Stimulated activated CD8-positive, alpha-beta memory T cell treated with anti-CD3 and anti-CD28 coated beads, Interleukin-12 subunit alpha, Interleukin-12 subunit beta, amount 100 ng/mL, for 24 hours (primary cell): ENCODE measurements around the gene SMARCA2.

ENCODE experiments used
- DNase-seq: peaks from one replicate; pipeline ENCODE4 v3.0.0-alpha.2; 2020; ENCODE audit errors: extremely low read depth

The SMARCA2 gene

GRCh38 chr9:2014696-2015580, at the start of gene SMARCA2:
SMARCA2 (plus strand) TSS chr9:2015347; CDS start chr9:2029023, 13,676 bp downstream.
- DNase-seq, result peak; percentile 95

GRCh38 chr9:1966725-1967366, 48.3 kb upstream of the SMARCA2 start:
- no peak for DNase-seq

GRCh38 chr9:1969160-1969559, 46.0 kb upstream of the SMARCA2 start:
- DNase-seq, result no peak

- no peak for DNase-seq
These were observed 45.2 kb upstream of the SMARCA2 start for GRCh38 chr9:1969898-1970297.

GRCh38 chr9:1972672-1973071, 42.5 kb upstream of the SMARCA2 start:
- no peak for DNase-seq

GRCh38 chr9:1977026-1977425, 38.1 kb upstream of the SMARCA2 start:
- no peak for DNase-seq

- no peak for DNase-seq
These were observed 36.2 kb upstream of the SMARCA2 start for GRCh38 chr9:1978941-1979340.

- no peak for DNase-seq
These were observed 35.3 kb upstream of the SMARCA2 start for GRCh38 chr9:1979741-1980367.

GRCh38 chr9:1980387-1980786, 34.8 kb upstream of the SMARCA2 start:
- no peak for DNase-seq

- no peak for DNase-seq
These were observed 33.1 kb upstream of the SMARCA2 start for GRCh38 chr9:1982074-1982473.

GRCh38 chr9:1986341-1986740, 28.8 kb upstream of the SMARCA2 start:
- DNase-seq, result no peak

GRCh38 chr9:1989500-1989899, 25.6 kb upstream of the SMARCA2 start:
- DNase-seq, result no peak

- no peak for DNase-seq
These were observed 21.0 kb upstream of the SMARCA2 start for GRCh38 chr9:1994180-1994579.

- no peak for DNase-seq
These were observed 20.1 kb upstream of the SMARCA2 start for GRCh38 chr9:1995084-1995483.

- DNase-seq, result no peak
These were observed 19.0 kb upstream of the SMARCA2 start for GRCh38 chr9:1996156-1996555.

- no peak for DNase-seq
These were observed 17.5 kb upstream of the SMARCA2 start for GRCh38 chr9:1997646-1998045.

GRCh38 chr9:1998111-1998510, 17.0 kb upstream of the SMARCA2 start:
- DNase-seq, result no peak

- DNase-seq, result no peak
These were observed 14.8 kb upstream of the SMARCA2 start for GRCh38 chr9:2000314-2000713.

GRCh38 chr9:2008372-2008771, 6.8 kb upstream of the SMARCA2 start:
- no peak for DNase-seq

- no peak for DNase-seq
These were observed 2.8 kb upstream of the SMARCA2 start for GRCh38 chr9:2012347-2012746.

GRCh38 chr9:2013743-2014475, 1.2 kb upstream of the SMARCA2 start:
- no peak for DNase-seq
